Islet precursor cell (in vitro differentiated cells): ENCODE measurements around the gene SIRT7.
"Not testable (repeated sequence)": the region's sequence is repeated elsewhere in the genome, so short reads cannot be mapped to it uniquely, and the experiment has no call there.

Experiments used
- DNase-seq: peaks from one replicate; pipeline ENCODE4 v3.0.0-alpha.2; 2018

Gene SIRT7

DNA sequence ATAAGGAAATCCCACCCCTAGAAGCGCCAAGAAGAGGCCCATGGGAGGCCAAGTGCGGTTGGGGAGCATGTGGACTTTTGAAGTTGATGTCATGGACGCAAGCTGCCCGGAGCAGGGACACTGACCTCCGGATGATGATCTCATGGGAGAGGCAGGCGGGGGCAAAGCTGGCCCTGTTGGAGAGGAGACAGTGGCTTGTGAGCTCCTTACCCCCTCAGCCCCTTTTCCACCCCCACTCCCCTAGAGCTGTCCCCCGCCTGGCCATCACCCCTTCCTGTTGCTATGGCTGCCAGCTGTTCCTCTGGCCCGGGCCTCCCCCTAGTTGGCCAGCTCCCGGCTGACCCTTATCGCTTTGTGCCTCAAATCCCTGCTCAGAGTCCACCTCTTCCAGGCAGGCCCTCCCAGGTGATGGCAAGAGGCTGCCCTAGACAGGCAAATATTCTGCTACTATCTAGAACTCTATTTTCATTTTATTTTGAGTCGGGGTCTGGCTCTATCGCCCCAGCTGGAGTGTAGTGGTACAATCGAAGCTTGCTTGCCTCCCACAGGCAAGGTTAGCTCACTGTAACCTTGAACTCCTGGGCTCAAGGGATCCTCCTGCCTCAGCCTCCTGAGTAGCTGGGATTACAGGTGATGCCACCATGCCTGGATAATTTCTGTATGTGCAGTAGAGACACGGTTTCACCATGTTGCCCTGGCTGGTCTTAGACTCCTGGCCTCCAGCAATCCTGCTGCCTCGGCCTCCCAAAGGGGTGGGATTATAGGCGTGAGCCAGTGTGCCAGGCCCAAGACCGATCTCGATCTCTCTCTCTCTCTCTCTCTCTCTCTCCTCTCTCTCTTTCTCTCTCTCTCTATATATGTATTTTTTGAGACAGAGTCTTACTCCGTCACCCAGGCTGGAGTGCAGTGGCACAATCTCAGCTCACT lies 36.4 kb upstream of the SIRT7 start:
- DNase-seq: no peak

DNA sequence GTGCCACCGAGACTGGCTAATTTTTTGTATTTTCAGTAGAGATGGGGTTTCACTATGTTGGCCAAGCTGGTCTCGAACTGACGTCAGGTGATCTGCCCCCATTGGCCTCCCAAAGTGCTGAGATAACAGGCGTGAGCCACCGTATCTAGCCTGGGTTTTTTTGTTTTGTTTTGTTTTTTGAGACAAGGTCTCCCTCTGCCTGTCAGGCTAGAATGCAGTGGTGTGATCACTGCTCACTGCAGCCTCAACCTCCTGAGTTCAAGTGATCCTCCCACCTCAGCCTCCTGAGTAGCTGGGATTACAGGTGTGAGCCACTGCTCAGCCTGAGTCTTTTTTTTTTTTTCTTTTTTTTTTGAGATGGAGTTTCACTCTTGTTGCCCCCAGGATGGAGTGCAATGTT lies 35.5 kb upstream of the SIRT7 start:
- not testable (repeated sequence) for DNase-seq

DNA sequence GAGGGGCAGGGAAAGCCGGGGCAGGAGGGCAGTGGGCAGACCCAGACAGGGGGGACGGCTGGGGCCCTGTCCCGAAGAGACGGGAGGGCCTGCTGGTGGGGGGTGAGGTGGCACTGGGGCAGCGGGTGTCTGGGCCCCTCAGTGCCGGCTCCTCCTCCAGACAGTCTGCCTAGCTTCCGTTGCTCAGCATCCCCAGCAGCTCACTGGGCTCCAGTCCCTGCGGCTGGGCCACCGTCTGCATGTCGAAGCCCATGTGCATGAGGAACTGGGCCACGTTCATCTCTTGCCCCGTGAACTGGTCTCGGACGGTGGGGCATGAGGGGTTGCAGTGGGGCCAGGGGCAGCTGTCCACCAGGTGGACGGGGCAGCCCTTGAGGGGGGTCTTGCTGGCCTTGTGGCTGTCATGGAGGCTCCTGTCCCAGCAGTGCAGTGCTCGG lies 34.8 kb upstream of the SIRT7 start:
- DNase-seq: no peak

DNA sequence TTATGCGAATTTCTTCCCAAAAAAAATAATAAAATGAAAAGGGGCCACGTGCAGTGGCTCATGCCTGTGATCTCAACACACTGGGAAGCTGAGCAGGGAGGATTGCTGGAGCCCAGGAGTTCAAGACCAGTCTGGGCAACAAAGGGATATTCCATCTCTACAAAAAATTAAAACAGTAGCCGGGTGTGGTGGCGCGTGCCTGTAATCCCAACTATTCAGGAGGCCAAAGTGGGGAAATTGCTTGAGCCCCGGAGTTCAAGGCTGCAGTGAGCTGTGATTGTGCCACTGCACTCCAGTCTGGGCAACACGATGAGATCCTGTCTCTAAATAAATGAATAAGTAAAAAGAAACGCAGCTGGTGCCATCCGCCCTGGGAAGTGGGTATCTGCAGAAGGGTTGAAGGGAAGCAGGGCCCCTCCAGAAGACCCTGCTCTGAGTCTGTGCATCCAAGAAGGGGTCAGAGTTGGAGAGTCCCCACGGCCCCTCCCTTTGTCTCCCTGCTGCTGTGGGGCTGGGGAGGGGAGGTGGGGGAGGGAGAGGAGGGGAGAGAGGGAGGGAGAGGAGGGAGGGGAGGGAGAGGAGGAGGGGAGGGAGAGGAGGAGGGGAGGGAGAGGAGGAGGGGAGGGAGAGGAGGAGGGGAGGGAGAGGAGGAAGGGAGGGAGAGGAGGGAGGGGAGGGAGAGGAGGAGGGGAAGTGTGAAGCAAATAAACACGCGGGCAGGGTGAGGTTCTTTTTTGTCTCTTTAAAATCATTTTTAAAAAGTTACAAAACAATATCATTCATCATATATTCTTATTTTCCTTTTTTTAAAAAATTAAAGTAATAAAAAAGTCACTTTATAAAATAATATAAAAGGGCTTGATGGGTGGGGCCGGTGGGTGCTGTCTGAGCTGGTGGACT lies 34.1 kb upstream of the SIRT7 start:
- DNase-seq: no peak

DNA sequence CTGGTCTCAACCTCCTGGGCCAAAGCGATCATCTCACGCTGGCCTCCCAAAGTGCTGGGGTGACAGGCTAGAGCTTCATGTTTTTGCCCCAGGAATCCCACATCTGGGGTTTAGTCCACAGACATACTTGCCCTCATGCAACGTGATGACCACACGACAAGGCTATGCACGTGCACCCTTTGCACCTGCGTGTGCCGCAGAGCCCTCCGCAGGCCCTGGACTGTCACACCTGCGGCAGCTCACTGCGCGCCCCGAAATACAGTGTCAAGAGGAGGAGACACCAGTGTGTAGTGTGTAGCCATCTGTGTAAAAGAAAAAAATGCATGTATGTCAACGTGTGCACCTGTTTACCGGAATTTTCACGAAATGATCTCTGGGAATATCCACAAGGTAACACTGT lies 32.5 kb upstream of the SIRT7 start:
- DNase-seq: no peak

DNA sequence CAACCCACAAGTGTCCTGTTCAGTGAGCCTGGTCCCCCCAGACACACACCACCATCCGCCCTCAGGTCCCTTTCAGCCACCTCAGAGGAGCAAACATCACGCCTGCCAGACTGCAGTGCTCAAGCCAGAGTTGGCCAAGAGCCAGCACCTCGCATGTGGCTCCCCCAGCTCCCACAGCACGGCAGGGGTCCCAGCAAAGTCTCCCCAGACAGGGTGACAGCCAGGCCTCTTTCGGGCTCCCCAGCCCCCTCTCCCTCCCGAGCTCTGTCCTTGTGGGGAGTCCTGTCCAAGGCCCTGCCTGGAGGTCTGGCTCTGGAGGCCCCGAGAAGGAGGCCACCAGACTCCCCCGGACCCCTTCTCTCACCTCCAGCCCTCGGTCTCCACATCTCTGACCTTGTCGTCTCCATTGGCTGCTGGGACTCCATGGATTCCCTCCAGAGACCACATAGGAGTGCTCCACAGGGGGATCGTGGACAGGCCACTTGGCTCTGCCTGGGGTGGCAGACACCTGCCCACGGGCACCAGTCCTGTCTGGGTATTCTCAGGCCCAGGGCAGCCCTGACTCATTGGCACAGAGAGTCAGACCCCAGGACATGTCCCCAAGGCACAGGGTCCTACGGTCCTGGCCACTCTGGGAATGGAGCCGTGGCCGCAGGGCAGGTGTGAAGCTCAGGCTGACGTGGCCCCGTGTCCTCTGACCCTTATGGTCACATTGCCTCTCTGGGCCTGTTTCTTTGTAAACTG lies 30.8 kb upstream of the SIRT7 start:
- no peak for DNase-seq

DNA sequence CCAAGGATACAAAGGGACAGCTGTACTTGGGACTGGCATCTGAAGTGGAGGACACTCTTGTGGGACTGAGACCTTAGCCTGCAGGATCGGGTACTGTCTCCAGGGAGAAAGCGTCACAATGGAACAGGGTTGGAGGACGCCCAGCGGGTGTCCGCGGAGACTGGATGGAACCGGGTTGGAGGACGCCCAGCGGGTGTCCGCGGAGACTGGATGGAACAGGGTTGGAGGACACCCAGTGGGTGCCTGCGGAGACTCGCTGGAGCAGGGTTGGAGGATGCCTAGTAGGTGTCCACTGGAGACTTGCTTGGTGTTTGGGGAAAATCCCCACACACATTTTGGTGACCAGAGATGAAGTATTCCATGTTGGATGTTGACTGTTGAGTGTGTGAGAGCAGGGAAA lies 29.2 kb upstream of the SIRT7 start, which contains the start of gene MYADML2:
Gene MYADML2 (minus strand): TSS at position 45 of the 400 bp plus-strand sequence. CDS start 5,492 bp downstream, outside the sequence.
- no peak for DNase-seq

DNA sequence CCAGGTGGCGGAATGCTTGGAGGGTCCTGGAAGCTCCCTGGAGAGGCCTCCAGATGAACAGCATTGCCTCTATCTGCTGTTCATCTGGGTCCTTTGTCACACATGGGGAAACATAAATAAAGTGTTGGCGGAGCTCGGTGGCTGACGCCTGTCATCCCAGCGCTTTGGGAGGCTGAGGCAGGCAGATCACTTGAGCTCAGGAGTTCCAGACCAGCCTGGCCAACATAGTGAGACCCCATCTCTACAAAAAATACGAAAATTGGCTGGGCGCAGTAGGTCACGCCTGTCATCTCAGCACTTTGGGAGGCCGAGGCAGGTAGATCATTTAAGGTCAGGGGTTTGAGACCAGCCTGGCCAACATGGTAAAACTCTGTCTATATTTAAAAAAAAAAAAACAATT lies 26.9 kb upstream of the SIRT7 start:
- no peak for DNase-seq

DNA sequence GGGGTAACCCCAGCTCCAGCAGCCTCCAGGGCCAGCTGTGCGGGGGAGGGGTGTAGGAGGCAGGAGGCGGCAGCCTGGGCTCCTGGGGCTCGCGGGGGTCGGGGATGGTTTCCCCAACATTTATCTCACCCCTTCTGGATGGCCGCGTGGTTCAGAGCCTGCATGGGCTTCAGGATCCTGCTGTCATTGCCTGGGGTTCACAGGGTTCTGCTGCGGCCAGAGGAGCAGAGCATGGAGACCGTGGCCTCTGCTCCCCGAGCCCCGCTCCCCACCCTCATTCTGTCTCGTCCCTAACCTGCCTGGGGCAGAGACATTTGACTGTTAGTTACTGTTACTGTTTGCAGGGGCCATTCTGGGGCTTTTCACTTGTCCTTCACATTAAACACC lies 24.2 kb upstream of the SIRT7 start:
- DNase-seq: no peak

DNA sequence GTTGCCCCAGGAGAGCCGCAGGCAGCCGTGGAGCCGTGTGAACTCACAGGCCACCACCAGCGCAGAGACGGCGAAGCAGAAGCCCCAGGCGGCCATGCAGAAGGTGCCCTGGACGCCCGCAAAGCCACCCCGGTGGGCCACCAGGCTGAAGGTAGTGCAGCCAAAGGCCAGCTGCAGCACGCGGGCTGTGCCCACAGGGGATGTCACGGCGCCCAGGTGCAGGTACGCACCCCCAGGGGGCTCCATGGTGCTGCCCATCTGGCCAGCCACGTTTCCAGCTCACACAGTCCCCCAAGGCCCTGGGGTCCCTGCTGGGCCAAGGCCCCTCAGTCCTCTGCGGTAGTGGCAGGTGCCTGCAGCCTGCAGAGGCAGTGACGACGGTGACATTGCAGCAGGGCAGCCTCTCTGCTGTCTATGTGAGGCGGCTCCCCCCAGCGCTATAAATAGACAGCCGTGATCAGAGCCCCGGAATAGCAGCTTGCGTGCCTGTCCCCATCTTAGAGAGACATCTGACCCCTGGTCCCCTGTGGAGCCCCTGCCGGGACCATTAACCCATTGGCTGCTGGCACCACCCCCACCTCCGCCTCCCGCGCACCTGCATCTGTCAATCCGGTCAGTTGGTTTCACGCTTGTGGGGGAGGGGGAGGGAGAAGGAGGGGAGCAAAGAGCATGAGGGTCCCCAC lies 23.6 kb upstream of the SIRT7 start:
- no peak for DNase-seq

DNA sequence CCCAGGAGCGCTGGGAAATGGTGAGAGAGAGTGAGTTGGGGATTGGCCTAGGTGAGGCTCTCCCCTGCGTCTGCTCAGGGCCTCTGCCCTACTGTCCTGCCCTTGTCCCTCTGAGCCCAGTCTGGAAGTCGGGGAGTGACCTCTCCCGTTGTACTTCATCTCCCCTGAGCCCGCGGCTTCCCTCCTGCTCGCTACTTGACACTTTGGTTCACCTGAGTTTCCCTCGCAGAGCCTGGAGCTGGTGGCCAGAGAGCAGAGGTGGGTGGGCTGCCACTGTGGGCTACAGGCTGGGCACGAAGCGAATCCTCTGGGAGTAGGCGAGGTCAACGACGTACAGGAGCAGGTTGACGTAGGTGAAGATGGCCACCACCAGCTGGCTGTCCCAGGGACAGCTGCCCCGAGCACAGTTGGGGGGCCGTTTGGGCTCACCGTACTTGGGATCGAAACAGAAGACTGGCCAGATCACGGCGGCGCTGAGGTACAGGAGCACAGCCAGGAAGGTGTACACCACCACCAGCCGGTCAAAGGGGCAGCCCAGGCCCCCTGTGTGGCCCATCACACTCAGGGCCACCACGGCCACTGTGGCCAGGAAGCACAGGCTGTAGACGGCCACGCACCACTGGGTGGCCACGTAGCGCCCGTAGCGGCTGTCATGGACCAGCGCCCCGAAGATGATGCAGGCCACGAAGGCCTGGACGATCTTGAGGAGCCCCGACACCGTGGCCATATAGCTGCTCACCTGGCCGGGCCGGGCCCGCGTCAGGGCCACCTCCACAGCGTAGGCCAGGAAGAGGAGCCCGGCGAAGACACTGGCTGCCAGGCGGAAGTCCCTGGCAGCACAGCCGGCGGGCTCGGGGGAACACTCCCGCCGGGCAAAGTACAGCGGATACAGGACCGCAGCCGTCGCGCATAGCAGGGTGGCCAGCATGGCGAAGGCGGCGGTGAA lies 22.8 kb upstream of the SIRT7 start:
- DNase-seq: no peak

DNA sequence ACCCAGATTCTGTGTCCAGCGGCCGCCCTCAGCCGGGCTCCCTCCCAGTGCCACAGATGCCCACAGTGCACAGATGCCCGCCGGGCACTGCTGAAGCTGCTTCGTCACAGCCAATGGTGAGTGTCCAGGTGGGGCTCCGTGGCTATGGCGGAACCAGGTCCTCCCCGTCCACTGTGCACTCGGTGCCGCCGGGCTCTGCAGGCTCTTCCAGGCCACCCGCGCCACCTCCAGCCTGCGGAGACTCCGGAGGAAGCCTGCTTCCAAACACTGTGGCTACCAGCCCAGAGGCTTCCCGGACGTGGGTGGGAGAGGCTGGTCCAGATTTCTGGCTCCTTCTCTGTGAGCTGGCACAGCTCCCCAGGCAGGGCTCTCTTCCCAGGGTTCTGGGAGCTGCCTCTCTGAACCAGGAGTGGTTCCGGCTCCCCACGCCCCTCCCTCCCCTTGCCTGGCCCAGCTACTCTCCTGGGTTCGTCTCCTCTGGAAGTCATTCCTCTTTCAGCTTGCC lies 22.0 kb upstream of the SIRT7 start:
- no peak for DNase-seq

DNA sequence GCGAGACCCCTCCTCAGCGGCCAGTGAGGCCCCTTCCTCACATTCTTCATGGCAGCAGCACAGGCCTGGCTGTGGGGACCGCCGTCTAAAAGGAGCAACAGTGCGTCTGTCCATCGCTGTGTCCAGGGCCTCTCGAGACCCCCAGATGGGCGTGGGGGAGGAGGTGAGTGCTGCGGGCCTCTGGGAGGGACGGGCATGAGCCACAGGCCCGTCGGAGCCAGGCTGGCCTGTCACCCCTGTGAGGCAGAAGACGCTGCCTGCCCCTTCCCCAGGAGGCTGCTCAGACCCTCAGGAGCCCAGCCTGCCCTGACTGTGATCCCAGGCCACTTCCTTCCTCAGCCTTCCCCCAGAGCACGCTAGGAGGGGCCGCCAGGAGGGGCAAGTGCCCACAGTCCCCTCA lies 21.2 kb upstream of the SIRT7 start:
- DNase-seq: no peak

DNA sequence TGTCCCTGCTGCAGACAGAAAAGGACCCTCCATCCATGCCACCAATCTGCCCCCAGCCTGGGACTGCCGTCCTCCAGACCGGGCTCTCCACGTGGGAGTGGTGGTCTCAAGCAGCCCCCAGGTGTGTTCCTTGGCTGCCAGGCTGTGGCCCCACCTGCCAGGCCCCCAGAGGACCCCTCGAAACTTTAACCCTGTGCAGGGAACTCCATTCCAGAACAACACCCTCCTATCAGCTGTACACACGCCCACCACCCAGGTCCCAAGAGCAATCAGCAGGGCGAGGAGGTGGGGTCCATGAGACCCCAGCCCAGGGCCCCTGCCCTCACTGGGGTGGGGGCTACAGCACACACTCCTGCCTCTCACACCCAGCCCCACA lies 17.7 kb upstream of the SIRT7 start:
- no peak for DNase-seq

DNA sequence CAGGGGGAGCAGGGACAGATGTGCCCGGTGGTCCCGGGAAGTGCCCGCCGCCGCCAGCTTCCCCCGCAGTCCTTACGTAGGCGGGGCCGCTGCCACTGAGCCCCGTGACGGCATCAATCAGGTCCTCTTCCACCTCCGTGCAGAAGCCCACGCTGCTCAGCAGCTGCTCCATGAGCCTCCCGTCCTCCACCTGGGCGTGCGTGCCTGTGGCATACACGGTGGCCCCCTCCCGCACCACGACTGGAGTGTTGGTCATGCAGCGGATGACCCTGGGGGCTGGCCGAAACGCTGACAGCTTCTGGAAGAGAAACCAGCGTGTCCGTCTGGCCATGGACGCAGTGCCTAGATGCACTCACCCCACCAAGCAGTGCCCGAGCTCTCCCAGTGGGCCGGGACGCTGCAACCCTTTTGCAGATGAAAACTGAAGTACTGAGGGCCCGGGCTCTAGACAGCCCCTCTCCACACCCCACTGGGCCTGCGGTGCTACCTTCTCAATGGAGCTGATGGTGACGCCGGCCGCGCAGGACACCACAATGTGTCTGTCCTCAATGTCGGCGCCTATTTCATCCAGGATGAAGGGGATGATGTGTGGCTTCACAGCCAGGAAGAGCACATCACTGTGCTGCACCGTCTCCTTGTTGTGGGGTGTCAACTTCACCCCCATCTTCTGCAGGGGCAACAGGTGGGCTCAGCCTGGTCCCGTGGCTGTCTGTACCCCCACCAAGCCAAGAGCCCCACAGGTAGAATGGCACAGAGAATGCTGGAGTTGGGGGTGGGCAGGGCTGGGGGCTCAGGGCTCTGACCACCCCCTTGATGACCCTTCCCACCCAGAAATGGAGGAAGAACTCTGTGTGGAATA lies 17.1 kb upstream of the SIRT7 start:
- DNase-seq: no peak

DNA sequence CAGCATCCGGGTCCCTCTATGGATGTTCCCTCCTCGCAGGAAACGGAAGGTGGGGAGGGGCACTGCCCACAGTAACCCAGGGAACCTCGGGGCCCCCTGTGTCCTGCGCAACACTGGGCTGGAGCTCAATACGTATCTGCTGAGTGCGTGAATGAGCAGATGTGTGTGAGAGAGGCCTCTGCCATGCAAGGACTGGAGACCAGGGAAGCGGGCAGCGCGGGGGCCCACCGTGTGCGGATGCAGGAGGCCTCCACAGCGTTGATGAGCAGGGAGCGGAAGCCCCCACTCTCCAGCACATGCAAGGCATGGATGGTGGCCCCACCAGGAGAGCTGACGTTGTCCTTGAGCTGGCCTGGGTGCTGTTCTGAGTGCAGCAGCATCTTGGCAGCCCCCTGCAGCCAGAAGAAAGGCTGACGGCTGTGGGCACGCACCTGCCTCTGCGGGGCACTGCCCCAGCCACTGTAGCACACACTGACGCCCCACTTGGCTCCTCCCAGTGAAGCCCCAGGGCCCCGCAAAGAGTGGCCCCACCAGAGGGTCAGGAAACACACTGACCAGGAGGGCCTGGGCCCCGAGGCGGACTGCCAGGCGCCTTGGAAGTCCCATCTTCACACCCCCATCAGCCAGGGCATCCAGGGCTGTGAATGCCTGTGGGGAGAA lies 16.3 kb upstream of the SIRT7 start:
- no peak for DNase-seq

DNA sequence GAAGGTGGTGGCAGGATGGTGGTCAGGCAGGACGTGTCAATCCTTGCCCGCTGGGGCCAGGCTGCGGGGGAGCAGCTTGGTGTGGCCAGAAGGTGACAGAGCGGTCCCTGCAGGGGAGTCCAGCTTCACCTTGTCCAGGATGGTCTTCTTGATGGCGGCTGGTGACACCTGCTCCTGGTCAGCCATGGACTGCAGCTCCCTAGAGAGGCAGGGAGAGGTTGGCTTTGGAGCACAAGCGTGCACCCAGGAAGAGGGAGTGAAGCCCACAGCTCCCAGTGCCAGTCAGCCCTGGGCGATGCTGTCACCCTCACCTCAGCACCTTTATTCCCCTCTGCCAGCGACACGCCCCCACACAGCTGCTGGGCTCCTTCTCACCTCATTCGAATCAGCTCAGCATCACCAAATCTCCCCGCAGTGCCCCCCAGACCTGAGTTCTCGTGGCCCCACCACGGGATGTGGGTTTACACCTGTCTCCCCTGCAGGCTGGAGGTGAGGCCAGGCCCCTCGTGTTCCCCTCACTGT lies 15.3 kb upstream of the SIRT7 start:
- DNase-seq: no peak

DNA sequence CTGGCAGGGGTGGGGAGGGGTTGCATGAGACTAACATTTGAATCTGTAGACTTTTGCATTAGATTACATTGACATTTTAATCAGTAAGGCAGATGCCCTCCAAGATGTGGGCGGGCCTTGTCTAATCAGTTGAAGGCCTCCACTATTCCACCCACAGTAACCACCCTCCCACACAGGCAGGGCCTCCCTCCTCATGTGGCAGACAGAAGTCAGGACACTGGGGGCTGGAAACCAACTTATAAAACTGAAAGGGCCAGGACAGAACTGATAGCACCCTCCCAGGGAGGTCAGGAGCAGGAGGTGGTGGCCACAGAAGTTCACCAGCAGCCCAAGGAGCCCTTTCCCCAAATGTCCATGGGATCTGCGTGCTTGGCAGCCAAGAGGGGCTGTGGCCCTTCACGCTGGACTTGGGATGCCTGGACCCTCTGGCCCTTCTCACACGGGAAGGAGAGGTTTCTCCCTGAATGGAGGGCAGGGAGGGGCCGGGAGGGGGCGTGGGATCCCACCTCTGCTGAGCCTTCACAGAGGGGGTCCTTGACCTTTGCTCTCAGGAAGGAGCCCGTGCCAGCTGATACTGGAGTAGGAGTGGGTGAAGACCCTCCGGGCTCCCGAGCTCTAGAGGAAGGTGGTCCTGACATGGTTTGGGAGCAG lies 14.5 kb upstream of the SIRT7 start:
- DNase-seq: no peak
